Duodenal mucosa (tissue), 2 donors: ENCODE measurements around the gene PMM2.
"Not testable (repeated sequence)": the region's sequence is repeated elsewhere in the genome, so short reads cannot be mapped to it uniquely, and the experiment has no call there.

Experiments
- H3K27ac ChIP-seq: one replicate; pipeline ENCODE4 v1.7.0; 2013; ENCODE audit warnings: low read depth, low read length
- H3K27me3 ChIP-seq, 2 donors: one replicate each; pipeline ENCODE4 v1.7.0; 2013; ENCODE audit warnings: low read length in 2 of 2, control low read depth in 1 of 2; ENCODE audit not compliant: insufficient read depth in 2 of 2, control insufficient read depth in 1 of 2
- H3K36me3 ChIP-seq, 2 donors: one replicate each; pipeline ENCODE4 v1.7.0; 2013; ENCODE audit warnings: low read length in 2 of 2, control low read depth in 1 of 2; ENCODE audit not compliant: insufficient read depth in 2 of 2, control insufficient read depth in 1 of 2
- H3K4me1 ChIP-seq, 2 donors: one replicate each; pipeline ENCODE4 v1.7.0; 2013; ENCODE audit warnings: low read length in 2 of 2, control low read depth in 1 of 2; ENCODE audit not compliant: insufficient read depth in 2 of 2, control insufficient read depth in 1 of 2
- H3K4me3 ChIP-seq, 2 donors: one replicate each; pipeline ENCODE4 v1.7.0; 2013; ENCODE audit warnings: low read length in 2 of 2, low read depth in 1 of 2
- H3K9ac ChIP-seq, 2 donors: one replicate each; pipeline ENCODE4 v1.7.0; 2013; ENCODE audit warnings: low read length in 2 of 2, low read depth in 1 of 2
- H3K9me3 ChIP-seq, 2 donors: one replicate each; pipeline ENCODE4 v1.7.0; 2013; ENCODE audit warnings: low read length in 2 of 2, control low read depth in 1 of 2; ENCODE audit not compliant: control insufficient read depth in 1 of 2

Gene PMM2

DNA sequence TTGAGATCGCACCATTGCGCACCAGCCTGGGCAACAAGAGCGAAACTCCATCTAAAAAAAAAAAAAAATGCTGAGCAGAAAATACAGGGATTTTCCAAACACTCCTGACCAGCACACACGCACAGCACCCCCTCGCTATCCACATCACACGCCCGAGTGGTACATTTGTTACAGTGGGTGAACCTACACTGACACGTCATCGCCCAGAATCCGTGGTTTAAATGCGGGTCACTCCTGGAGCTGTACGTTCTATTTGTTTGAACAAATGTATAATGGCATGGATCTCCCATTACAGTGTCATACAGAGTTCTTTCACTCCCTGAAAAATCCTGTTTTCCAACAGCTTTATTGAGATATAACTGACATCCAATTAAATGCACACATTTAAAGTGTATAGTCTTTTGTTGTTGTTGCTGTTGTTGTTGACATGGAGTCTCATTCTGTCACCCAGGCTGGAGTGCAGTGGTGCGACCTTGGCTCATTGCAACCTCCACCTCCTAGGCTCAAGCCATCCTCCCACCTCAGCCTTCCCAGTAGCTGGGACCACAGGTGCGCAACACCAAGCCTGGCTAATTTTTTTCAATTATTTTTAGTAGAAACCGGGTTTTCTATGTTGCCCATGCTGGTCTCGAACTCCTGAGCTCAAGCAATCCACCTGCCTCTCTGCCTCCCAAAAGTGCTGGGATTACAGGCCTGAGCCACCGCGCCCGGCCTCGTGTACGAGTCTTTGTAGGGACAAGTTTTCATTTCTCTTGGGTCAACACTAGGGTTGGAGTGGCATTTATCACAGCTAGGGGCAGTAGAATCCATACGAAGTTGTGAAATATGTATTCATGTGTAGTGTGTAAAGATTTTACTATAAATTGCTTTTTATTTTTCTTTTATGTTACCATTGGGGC, 75.6 kb downstream of the PMM2 start:
- Histone ChIP-seq H3K36me3 (no peaks in the 10 kb centered on the region), H3K27ac (no peak overlapping the region), H3K27me3 (no peaks in the 10 kb centered on the region), H3K9ac (no peak overlapping the region), H3K9me3 (no peaks in the 10 kb centered on the region), H3K4me3 (no peak overlapping the region), H3K4me1 (peaks cover 5 to 13% of the 10 kb centered on the region in 2 donors)

DNA sequence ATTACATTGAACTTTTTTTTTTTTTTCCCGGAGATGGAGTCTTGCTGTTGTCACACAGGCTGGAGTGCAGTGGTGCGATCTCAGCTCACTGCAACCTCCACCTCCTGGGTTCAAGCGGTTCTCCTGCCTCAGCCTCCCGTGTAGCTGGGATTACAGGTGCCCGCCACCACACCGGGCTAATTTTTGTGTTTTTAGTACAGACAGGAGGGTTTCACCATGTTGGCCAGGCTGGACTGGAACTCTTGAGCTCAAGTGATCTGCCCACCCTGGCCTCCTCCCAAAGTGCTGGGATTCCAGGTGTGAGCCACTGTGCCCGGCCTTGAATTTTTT, 76.2 kb downstream of the PMM2 start:
- not testable (repeated sequence) for H3K27me3 ChIP-seq, H3K36me3 ChIP-seq, H3K9ac ChIP-seq, H3K9me3 ChIP-seq, H3K27ac ChIP-seq, H3K4me3 ChIP-seq
- peaks cover 5 to 18% of the 10 kb centered on the region in 2 donors for H3K4me1 ChIP-seq

DNA sequence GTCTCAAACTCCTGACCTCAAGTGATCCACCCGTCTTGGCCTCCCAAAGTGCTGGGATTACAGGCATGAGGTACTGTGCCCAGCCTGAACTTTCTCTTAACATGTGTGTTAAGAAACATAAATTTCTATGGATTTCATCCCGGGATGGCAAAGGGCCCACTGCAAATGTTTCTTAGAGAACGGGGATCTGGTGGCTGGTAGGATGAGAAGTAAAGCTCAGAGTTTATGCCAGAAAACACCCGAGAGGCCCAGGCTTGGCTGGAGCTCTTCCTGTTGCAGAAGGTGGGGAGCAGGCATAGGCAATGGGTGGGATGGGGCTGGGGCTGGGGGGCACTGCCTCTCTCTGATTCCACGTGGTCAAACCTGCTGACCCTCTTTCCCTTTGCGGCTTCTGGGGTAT, 76.7 kb downstream of the PMM2 start:
- H3K27me3 ChIP-seq = no peaks in the 10 kb centered on the region
- no peaks in the 10 kb centered on the region for H3K36me3 ChIP-seq
- no peak overlapping the region for H3K9ac ChIP-seq
- peaks cover 5 to 18% of the 10 kb centered on the region in 2 donors for H3K4me1 ChIP-seq
- H3K27ac ChIP-seq = no peak overlapping the region
- H3K4me3 ChIP-seq = no peak overlapping the region
- no peaks in the 10 kb centered on the region for H3K9me3 ChIP-seq

GRCh38 chr16:8875317-8875716, 77.7 kb downstream of the PMM2 start:
- not testable (repeated sequence) for H3K36me3 ChIP-seq, H3K9me3 ChIP-seq, H3K9ac ChIP-seq, H3K4me3 ChIP-seq, H3K27ac ChIP-seq, H3K27me3 ChIP-seq
- H3K4me1 ChIP-seq = peaks cover 5 to 13% of the 10 kb centered on the region in 2 donors

DNA sequence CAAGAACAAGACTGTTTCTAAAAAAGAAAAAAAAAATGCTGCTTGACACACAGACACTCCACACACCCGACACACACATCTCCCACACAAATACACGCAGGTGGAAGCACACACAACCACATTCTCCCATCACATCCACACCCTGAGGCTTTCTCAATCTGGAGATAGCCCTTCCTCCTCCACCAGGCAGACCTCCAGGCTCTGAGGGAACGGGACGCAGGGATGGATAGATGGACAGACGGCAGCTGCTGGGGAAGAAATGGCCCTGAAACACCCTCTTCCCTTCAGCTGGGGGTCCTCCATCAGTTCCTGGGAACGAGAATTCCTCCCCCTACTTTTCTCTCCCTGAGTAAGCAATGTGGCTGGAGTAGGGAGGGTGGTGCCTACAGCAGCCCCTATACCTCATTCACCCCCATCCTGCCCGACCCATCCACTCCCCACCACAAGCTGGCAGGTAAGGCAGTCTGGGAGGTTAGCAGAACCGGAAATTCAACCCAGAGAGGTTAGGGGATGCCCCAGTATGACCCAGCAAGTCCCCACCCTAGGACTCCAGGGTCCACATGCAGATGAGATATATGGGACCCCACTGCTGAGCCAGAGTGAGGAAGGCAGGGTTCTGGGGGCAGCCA, 80.4 kb downstream of the PMM2 start:
- Histone ChIP-seq H3K4me1 (peaks cover 0 to 7% of the 10 kb centered on the region in 2 donors), H3K27ac (no peak overlapping the region), H3K9ac (no peak overlapping the region), H3K36me3 (no peaks in the 10 kb centered on the region), H3K9me3 (no peaks in the 10 kb centered on the region), H3K4me3 (no peak overlapping the region), H3K27me3 (no peaks in the 10 kb centered on the region)

DNA sequence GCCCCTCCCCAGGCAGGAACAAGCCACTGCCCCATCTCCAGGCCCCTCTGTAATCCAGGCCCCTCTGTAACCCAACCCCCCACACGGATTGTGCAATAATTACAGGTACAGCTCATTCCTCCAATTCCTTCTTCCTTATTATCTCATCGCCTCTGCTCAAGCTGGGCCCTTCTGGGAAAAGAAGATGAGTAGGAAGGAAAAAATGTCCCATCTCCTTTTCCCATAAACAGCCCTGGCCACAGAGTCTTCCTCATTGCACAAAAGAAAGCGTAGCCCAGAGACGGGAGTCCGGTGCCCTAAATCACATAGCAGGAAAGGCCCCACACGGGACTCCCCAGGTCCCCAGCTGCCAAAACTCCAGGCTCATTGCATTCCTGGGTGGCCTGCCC, 80.9 kb downstream of the PMM2 start:
- no peaks in the 10 kb centered on the region for H3K9me3 ChIP-seq
- H3K4me3 ChIP-seq = no peak overlapping the region
- H3K36me3 ChIP-seq = no peaks in the 10 kb centered on the region
- H3K4me1 ChIP-seq = peaks cover 0 to 7% of the 10 kb centered on the region in 2 donors
- no peaks in the 10 kb centered on the region for H3K27me3 ChIP-seq
- no peak overlapping the region for H3K9ac ChIP-seq
- H3K27ac ChIP-seq = no peak overlapping the region

DNA sequence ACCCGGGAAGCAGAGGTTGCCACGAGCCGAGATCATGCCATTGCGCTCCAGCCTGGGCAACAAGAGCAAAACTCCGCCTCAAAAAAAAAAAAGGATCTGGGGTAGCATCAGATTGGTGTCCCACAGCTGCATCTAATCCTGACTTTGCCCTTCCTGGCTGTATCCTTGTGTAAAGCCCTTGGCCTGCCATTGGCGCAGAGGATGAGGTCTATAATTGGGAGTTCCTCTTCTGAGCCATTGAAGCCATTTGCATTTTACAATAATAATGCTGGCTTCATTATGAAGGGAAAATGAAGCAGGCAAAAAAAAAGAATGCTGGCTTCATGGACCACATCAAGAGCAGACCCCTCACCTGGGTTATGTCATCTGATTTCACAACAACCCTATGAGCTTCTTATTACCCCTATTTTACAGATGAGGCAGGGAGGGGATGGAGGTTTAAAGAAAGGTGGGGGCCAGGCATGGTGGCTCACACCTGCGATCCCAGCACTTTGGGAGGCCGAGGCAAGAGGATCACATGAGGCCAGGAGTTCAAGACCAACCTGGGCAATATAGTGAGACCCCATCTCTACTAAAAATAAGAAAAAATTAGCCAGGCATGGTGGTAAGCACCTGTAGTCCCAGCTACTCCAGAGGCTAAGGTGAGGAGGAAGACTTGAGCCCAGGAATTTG, 83.3 kb downstream of the PMM2 start:
- Histone ChIP-seq H3K27ac (no peak overlapping the region), H3K9me3 (no peaks in the 10 kb centered on the region), H3K27me3 (no peaks in the 10 kb centered on the region), H3K36me3 (no peaks in the 10 kb centered on the region), H3K4me3 (no peak overlapping the region), H3K4me1 (peaks cover 20 to 21% of the 10 kb centered on the region in 2 donors), H3K9ac (no peak overlapping the region)

GRCh38 chr16:8882041-8882617, 84.5 kb downstream of the PMM2 start, which contains the start of gene LITAFD:
LITAFD (plus strand) TSS chr16:8882351; CDS start chr16:8884356, 2,005 bp downstream.
- Histone ChIP-seq H3K27ac (no peak within 1 kb of the TSS), H3K27me3 (no peaks in the 10 kb centered on the region), H3K36me3 (peaks cover 0 to under 1% of the 10 kb centered on the region in 2 donors), H3K4me3 (no peak within 1 kb of the TSS), H3K4me1 (peaks cover 27 to 29% of the 10 kb centered on the region in 2 donors), H3K9ac (no peak within 1 kb of the TSS), H3K9me3 (no peaks in the 10 kb centered on the region)

DNA sequence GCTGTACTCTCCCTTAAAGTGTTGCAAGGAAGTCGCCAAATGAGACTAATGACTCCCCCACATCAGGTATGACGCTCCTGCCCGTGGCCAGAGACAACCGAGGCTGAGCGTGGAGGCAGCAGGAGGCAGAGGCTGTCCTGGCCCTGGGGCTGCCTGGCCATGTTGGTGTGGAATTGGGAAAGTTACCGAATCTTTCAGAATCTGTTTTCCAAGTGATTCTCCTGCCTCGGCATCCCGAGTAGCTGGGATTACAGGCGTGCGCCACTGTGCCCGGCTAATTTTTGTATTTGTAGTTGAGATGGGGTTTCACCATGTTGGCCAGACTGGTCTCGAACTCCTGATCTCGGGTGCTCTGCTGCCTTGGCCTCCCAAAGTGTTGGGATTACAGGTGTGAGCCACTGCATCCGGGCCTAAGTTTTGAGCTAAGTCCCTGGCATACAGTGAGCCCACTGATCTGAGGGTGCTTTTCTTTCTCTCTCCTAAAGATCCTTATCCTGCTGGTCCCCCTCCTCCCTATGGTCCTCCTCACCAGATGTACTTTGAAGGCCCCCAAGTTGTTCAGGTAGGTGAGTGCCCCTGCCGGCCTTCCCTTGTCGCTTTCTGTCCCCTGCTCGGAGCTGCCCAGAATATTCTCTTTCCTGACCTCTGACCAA, 85.2 kb downstream of the PMM2 start:
- Histone ChIP-seq H3K27me3 (no peaks in the 10 kb centered on the region), H3K4me1 (peaks cover 27 to 29% of the 10 kb centered on the region in 2 donors), H3K9ac (no peak overlapping the region), H3K9me3 (no peaks in the 10 kb centered on the region), H3K27ac (no peak overlapping the region), H3K36me3 (peaks cover 4 to 7% of the 10 kb centered on the region in 2 donors), H3K4me3 (no peak overlapping the region)
